ENCODE measurements around the gene TPRG1L. TPM values are rescaled to one million over a fixed set of nuclear protein-coding genes. Genes with fewer than 3 reads are reported as not detected.

The TPRG1L gene
- total RNA-seq, 1 experiment from 2014 or later: 14.4 TPM

DNA sequence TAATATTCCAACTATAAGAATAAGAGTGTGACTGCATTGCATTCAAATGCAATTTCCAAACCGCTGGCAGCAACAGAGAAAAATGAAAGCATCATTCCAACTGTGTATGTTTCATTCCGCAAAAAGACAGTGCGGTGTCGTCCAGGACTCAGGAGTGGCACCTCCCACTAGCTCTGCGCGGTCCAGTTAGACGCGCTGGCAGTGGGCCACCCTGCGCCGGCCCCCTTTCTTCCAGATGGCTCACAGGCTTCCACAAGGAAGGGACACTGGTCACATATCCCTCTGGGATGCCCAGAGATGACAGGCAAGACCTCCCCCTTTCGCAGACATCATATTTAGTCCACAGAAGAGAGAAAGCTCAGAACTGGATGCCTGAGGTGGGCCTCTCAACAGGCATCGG lies 13.2 kb downstream of the TPRG1L start:
- Histone ChIP-seq H3K9ac (ENCODE audit: low read length) (no peak overlapping the region), H3K4me1 (ENCODE audit: low read length) (no peaks in the 10 kb centered on the region), H4K20me1 (ENCODE audit: insufficient read depth, low read depth, low read length) (no peaks in the 10 kb centered on the region), H3K9me2 (replicated peaks; ENCODE audit: insufficient read depth, low read length) (no peaks in the 10 kb centered on the region), H3K27ac (ENCODE audit: low read length) (no peak overlapping the region), H3K9me3 (ENCODE audit: low read length) (no peaks in the 10 kb centered on the region), H3K4me2 (ENCODE audit: low read depth, low read length, poor library complexity, severe bottlenecking) (no peak overlapping the region), H3K79me2 (ENCODE audit: low read length) (no peaks in the 10 kb centered on the region), H2AFZ (ENCODE audit: low read length) (no peak overlapping the region), H3K4me3 (ENCODE audit: low read length) (no peak overlapping the region), H3K36me3 (ENCODE audit: insufficient read depth, low read length) (peaks cover 3% of the 10 kb centered on the region; the same call in 1 of the 2 replicates), H3K27me3 (ENCODE audit: low read length) (no peaks in the 10 kb centered on the region)
- no peak for DNase-seq

GRCh38 chr1:3638676-3639075 lies 13.9 kb downstream of the TPRG1L start:
- no peak overlapping the region for H3K4me3 ChIP-seq (ENCODE audit: low read length)
- H3K79me2 ChIP-seq (ENCODE audit: low read length): no peaks in the 10 kb centered on the region
- H3K9me2 ChIP-seq (replicated peaks; ENCODE audit: insufficient read depth, low read length): no peaks in the 10 kb centered on the region
- peaks cover 3% of the 10 kb centered on the region; the same call in 1 of the 2 replicates for H3K36me3 ChIP-seq (ENCODE audit: insufficient read depth, low read length)
- no peak overlapping the region for H3K4me2 ChIP-seq (ENCODE audit: low read depth, low read length, poor library complexity, severe bottlenecking)
- no peak for DNase-seq
- H3K4me1 ChIP-seq (ENCODE audit: low read length): no peaks in the 10 kb centered on the region
- no peak overlapping the region for H2AFZ ChIP-seq (ENCODE audit: low read length)
- no peaks in the 10 kb centered on the region for H3K27me3 ChIP-seq (ENCODE audit: low read length)
- no peak overlapping the region for H3K27ac ChIP-seq (ENCODE audit: low read length)
- H3K9ac ChIP-seq (ENCODE audit: low read length): no peak overlapping the region
- H4K20me1 ChIP-seq (ENCODE audit: insufficient read depth, low read depth, low read length): no peaks in the 10 kb centered on the region
- H3K9me3 ChIP-seq (ENCODE audit: low read length): no peaks in the 10 kb centered on the region

DNA sequence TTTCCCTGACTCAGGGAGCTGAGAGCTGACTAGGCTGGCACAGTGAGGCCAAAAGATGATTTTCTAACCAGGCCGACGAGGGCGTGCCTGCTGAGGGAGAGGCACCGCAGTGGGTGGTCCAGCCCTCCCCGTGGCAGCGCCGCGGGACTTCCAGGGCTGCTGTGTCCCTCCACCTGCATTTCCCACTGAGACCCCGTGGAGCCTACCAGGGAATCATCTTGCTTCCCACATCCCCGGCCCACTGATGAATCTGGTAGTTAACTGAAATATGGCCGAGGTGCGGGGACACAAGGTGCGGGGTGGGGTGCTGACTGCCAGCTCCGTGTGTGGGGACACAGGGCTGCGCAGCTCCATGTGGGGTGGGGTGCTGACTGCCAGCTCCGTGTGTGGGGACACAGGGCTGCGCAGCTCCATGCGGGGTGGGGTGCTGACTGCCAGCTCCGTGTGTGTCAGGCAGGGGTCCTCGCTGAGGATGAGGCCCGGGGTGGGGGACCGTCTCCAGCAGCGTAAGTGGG lies 14.6 kb downstream of the TPRG1L start:
- Histone ChIP-seq H2AFZ (ENCODE audit: low read length) (no peak overlapping the region), H3K79me2 (ENCODE audit: low read length) (no peaks in the 10 kb centered on the region), H3K36me3 (ENCODE audit: insufficient read depth, low read length) (peaks cover 3% of the 10 kb centered on the region; the same call in 1 of the 2 replicates), H3K4me2 (ENCODE audit: low read depth, low read length, poor library complexity, severe bottlenecking) (no peak overlapping the region), H3K27me3 (ENCODE audit: low read length) (no peaks in the 10 kb centered on the region), H3K9ac (ENCODE audit: low read length) (no peak overlapping the region), H3K4me3 (ENCODE audit: low read length) (no peak overlapping the region), H3K9me2 (replicated peaks; ENCODE audit: insufficient read depth, low read length) (no peaks in the 10 kb centered on the region), H3K4me1 (ENCODE audit: low read length) (no peaks in the 10 kb centered on the region), H4K20me1 (ENCODE audit: insufficient read depth, low read depth, low read length) (no peaks in the 10 kb centered on the region), H3K27ac (ENCODE audit: low read length) (no peak overlapping the region), H3K9me3 (ENCODE audit: low read length) (no peaks in the 10 kb centered on the region)
- no peak for DNase-seq

- H2AFZ ChIP-seq (ENCODE audit: low read length): no peak overlapping the region
- no peaks in the 10 kb centered on the region for H3K79me2 ChIP-seq (ENCODE audit: low read length)
- no peak overlapping the region for H3K4me2 ChIP-seq (ENCODE audit: low read depth, low read length, poor library complexity, severe bottlenecking)
- no peak overlapping the region for H3K27ac ChIP-seq (ENCODE audit: low read length)
- H3K4me1 ChIP-seq (ENCODE audit: low read length): no peaks in the 10 kb centered on the region
- no peaks in the 10 kb centered on the region for H4K20me1 ChIP-seq (ENCODE audit: insufficient read depth, low read depth, low read length)
- H3K9me2 ChIP-seq (replicated peaks; ENCODE audit: insufficient read depth, low read length): no peaks in the 10 kb centered on the region
- H3K9ac ChIP-seq (ENCODE audit: low read length): no peak overlapping the region
- no peak overlapping the region for H3K4me3 ChIP-seq (ENCODE audit: low read length)
- H3K27me3 ChIP-seq (ENCODE audit: low read length): no peaks in the 10 kb centered on the region
- no peaks in the 10 kb centered on the region for H3K9me3 ChIP-seq (ENCODE audit: low read length)
- DNase-seq: no peak
- H3K36me3 ChIP-seq (ENCODE audit: insufficient read depth, low read length): no peaks in the 10 kb centered on the region
Observed at GRCh38 chr1:3640121-3640837, 15.5 kb downstream of the TPRG1L start.

GRCh38 chr1:3641046-3641760 lies 16.4 kb downstream of the TPRG1L start:
- Histone ChIP-seq H3K9ac (ENCODE audit: low read length) (no peak overlapping the region), H3K27me3 (ENCODE audit: low read length) (no peaks in the 10 kb centered on the region), H3K79me2 (ENCODE audit: low read length) (no peaks in the 10 kb centered on the region), H3K4me2 (ENCODE audit: low read depth, low read length, poor library complexity, severe bottlenecking) (no peak overlapping the region), H2AFZ (ENCODE audit: low read length) (no peak overlapping the region), H3K36me3 (ENCODE audit: insufficient read depth, low read length) (no peaks in the 10 kb centered on the region; the same call in 1 of the 2 replicates), H3K27ac (ENCODE audit: low read length) (no peak overlapping the region), H3K4me3 (ENCODE audit: low read length) (no peak overlapping the region), H4K20me1 (ENCODE audit: insufficient read depth, low read depth, low read length) (no peaks in the 10 kb centered on the region), H3K9me3 (ENCODE audit: low read length) (no peaks in the 10 kb centered on the region), H3K4me1 (ENCODE audit: low read length) (no peaks in the 10 kb centered on the region), H3K9me2 (replicated peaks; ENCODE audit: insufficient read depth, low read length) (no peaks in the 10 kb centered on the region)
- no peak for DNase-seq

- Histone ChIP-seq H2AFZ (ENCODE audit: low read length) (no peak overlapping the region), H3K36me3 (ENCODE audit: insufficient read depth, low read length) (no peaks in the 10 kb centered on the region; the same call in 1 of the 2 replicates), H3K4me2 (ENCODE audit: low read depth, low read length, poor library complexity, severe bottlenecking) (no peak overlapping the region), H3K4me1 (ENCODE audit: low read length) (no peaks in the 10 kb centered on the region), H3K9me2 (replicated peaks; ENCODE audit: insufficient read depth, low read length) (no peaks in the 10 kb centered on the region), H3K27ac (ENCODE audit: low read length) (no peak overlapping the region), H3K9me3 (ENCODE audit: low read length) (no peaks in the 10 kb centered on the region), H3K9ac (ENCODE audit: low read length) (no peak overlapping the region), H4K20me1 (ENCODE audit: insufficient read depth, low read depth, low read length) (no peaks in the 10 kb centered on the region), H3K27me3 (ENCODE audit: low read length) (no peaks in the 10 kb centered on the region), H3K79me2 (ENCODE audit: low read length) (no peaks in the 10 kb centered on the region), H3K4me3 (ENCODE audit: low read length) (no peak overlapping the region)
- DNase-seq: no peak
Observed at GRCh38 chr1:3641816-3642215, 17.0 kb downstream of the TPRG1L start.

- Histone ChIP-seq H3K4me1 (ENCODE audit: low read length) (no peaks in the 10 kb centered on the region), H3K4me2 (ENCODE audit: low read depth, low read length, poor library complexity, severe bottlenecking) (no peak overlapping the region), H3K9me2 (replicated peaks; ENCODE audit: insufficient read depth, low read length) (no peaks in the 10 kb centered on the region), H3K36me3 (ENCODE audit: insufficient read depth, low read length) (peaks cover 5% of the 10 kb centered on the region; the same call in 1 of the 2 replicates), H3K9me3 (ENCODE audit: low read length) (no peaks in the 10 kb centered on the region), H3K4me3 (ENCODE audit: low read length) (no peak overlapping the region), H3K9ac (ENCODE audit: low read length) (no peak overlapping the region), H3K27ac (ENCODE audit: low read length) (no peak overlapping the region), H3K79me2 (ENCODE audit: low read length) (peaks cover 3% of the 10 kb centered on the region; the same call in 1 of the 2 replicates), H4K20me1 (ENCODE audit: insufficient read depth, low read depth, low read length) (no peaks in the 10 kb centered on the region), H3K27me3 (ENCODE audit: low read length) (no peaks in the 10 kb centered on the region), H2AFZ (ENCODE audit: low read length) (no peak overlapping the region)
- DNase-seq: no peak
Observed at GRCh38 chr1:3642919-3643675, 18.3 kb downstream of the TPRG1L start.

GRCh38 chr1:3644273-3644672 lies 19.5 kb downstream of the TPRG1L start:
- Histone ChIP-seq H3K4me2 (ENCODE audit: low read depth, low read length, poor library complexity, severe bottlenecking) (no peak overlapping the region), H2AFZ (ENCODE audit: low read length) (no peak overlapping the region), H3K36me3 (ENCODE audit: insufficient read depth, low read length) (peaks cover 5% of the 10 kb centered on the region; the same call in 1 of the 2 replicates), H3K9ac (ENCODE audit: low read length) (no peak overlapping the region), H3K9me3 (ENCODE audit: low read length) (no peaks in the 10 kb centered on the region), H3K79me2 (ENCODE audit: low read length) (peaks cover 15% of the 10 kb centered on the region), H3K9me2 (replicated peaks; ENCODE audit: insufficient read depth, low read length) (no peaks in the 10 kb centered on the region), H3K4me3 (ENCODE audit: low read length) (no peak overlapping the region), H3K27ac (ENCODE audit: low read length) (no peak overlapping the region), H3K4me1 (ENCODE audit: low read length) (peaks cover 10% of the 10 kb centered on the region), H4K20me1 (ENCODE audit: insufficient read depth, low read depth, low read length) (no peaks in the 10 kb centered on the region), H3K27me3 (ENCODE audit: low read length) (no peaks in the 10 kb centered on the region)
- no peak for DNase-seq
